KMS-11 (cell line): ENCODE results near the gene MROH7.

ENCODE experiments used
- H2AFZ ChIP-seq: fragments of 200-600 bp; sonication (generic); 2 replicates; pipeline ENCODE4 v1.6.1; 2016; ENCODE audit warnings: antibody characterized with exemption, mixed run types, low read depth
- H3K27ac ChIP-seq: fragments of 200-600 bp; sonication (generic); 2 replicates; pipeline ENCODE4 v1.6.1; 2016; ENCODE audit warnings: mild to moderate bottlenecking, mixed run types
- H3K27me3 ChIP-seq: fragments of 200-600 bp; sonication (generic); 2 replicates; pipeline ENCODE4 v1.6.1; 2017; ENCODE audit warnings: mild to moderate bottlenecking, low read depth, mixed run types, moderate library complexity; ENCODE audit not compliant: insufficient read depth
- H3K36me3 ChIP-seq: fragments of 200-600 bp; sonication (generic); 2 replicates; pipeline ENCODE4 v1.6.1; 2017; ENCODE audit warnings: mild to moderate bottlenecking, mixed run types; ENCODE audit not compliant: insufficient read depth
- H3K4me1 ChIP-seq: fragments of 200-600 bp; sonication (generic); 2 replicates; pipeline ENCODE4 v1.6.1; 2016; ENCODE audit warnings: mild to moderate bottlenecking, low read depth, mixed run types; ENCODE audit not compliant: poor library complexity, severe bottlenecking
- H3K4me2 ChIP-seq: fragments of 200-600 bp; sonication (generic); 2 replicates; pipeline ENCODE4 v1.7.0; 2016; ENCODE audit warnings: mild to moderate bottlenecking, mixed run types
- H3K4me3 ChIP-seq: fragments of 200-600 bp; sonication (generic); IDR thresholded peaks from 2 replicates; pipeline ENCODE4 v1.6.1; 2017; ENCODE audit warnings: low read depth, low read length, mixed read lengths; ENCODE audit not compliant: insufficient read depth
- H3K79me2 ChIP-seq: fragments of 200-600 bp; sonication (generic); 2 replicates; pipeline ENCODE4 v1.6.1; 2016; ENCODE audit warnings: low read depth, mixed run types; ENCODE audit not compliant: insufficient read depth
- H3K9ac ChIP-seq: fragments of 200-600 bp; sonication (generic); 2 replicates; pipeline ENCODE4 v1.6.1; 2016; ENCODE audit warnings: mild to moderate bottlenecking, mixed run types
- H4K20me1 ChIP-seq: fragments of 200-600 bp; sonication (generic); 2 replicates; pipeline ENCODE4 v1.6.1; 2016; ENCODE audit warnings: mild to moderate bottlenecking, mixed run types; ENCODE audit not compliant: insufficient read depth
- TF ChIP-seq, protein P1 (sequence below): fragments of 200-600 bp; sonication (generic); conservative IDR thresholded peaks from 2 replicates; pipeline ENCODE4 v1.6.1; 2017; ENCODE audit warnings: low read depth, mild to moderate bottlenecking, antibody characterized with exemption, low read length, moderate library complexity, mixed read lengths

MROH7 gene

DNA sequence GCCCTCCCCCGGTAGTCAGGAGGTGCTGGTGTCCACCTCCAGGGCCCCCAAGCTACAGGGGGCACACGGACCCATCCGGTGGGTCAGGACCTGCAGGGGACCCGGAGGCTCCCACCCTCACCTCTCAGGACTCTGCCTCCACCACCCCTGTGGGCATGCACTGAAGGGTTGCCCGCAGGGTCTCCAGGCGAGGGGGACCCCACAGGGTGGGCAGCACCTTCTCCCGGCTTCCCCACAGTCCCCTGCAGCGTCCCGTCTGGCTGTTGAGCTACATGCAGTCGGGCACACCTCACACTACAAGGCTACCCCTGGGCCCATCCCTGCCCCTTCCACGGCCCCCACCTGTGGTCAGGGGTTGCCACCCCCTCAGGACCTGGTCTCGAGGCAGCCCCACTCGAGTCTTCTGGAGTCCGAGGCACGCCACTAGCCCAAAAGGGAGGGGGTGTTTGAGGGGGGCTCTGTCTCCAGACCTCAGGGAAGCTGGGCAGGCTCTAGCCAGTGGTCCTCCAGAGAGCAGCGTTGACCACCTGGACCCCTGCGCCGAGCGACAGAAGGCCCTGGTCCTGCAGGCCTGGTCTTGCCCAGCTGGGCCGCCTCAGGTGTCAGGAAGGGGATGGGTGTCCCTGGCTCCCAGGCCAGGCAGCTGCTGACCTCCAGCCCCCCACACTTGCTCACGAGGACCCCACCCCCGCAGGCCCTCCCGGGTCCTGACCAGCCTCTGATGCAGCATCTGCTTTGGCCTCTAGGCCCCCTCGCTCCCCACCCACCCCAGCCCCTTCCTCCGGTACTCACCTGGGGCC lies 113.1 kb downstream of the MROH7 start:
- no peak overlapping the region for H3K4me2 ChIP-seq
- no peak overlapping the region for H3K9ac ChIP-seq
- no peak overlapping the region for H3K27ac ChIP-seq
- no peaks in the 10 kb centered on the region for H3K4me1 ChIP-seq
- H3K27me3 ChIP-seq = no peaks in the 10 kb centered on the region
- H2AFZ ChIP-seq = no peak overlapping the region
- H3K36me3 ChIP-seq = no peaks in the 10 kb centered on the region
- TF ChIP-seq, protein P1, sequence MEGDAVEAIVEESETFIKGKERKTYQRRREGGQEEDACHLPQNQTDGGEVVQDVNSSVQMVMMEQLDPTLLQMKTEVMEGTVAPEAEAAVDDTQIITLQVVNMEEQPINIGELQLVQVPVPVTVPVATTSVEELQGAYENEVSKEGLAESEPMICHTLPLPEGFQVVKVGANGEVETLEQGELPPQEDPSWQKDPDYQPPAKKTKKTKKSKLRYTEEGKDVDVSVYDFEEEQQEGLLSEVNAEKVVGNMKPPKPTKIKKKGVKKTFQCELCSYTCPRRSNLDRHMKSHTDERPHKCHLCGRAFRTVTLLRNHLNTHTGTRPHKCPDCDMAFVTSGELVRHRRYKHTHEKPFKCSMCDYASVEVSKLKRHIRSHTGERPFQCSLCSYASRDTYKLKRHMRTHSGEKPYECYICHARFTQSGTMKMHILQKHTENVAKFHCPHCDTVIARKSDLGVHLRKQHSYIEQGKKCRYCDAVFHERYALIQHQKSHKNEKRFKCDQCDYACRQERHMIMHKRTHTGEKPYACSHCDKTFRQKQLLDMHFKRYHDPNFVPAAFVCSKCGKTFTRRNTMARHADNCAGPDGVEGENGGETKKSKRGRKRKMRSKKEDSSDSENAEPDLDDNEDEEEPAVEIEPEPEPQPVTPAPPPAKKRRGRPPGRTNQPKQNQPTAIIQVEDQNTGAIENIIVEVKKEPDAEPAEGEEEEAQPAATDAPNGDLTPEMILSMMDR = no peak
- H3K4me3 ChIP-seq = no peak overlapping the region
- no peaks in the 10 kb centered on the region for H4K20me1 ChIP-seq
- H3K79me2 ChIP-seq = no peaks in the 10 kb centered on the region

- TF ChIP-seq, protein P1 = no peak
- Histone ChIP-seq H3K36me3 (no peaks in the 10 kb centered on the region), H3K4me2 (no peak overlapping the region), H3K9ac (no peak overlapping the region), H3K4me3 (no peak overlapping the region), H3K27me3 (no peaks in the 10 kb centered on the region), H3K4me1 (no peaks in the 10 kb centered on the region), H2AFZ (no peak overlapping the region), H3K79me2 (no peaks in the 10 kb centered on the region), H4K20me1 (no peaks in the 10 kb centered on the region), H3K27ac (no peak overlapping the region)
These were observed 116.2 kb downstream of the MROH7 start for GRCh38 chr1:54757833-54758232.

- TF ChIP-seq, protein P1 = no peak
- Histone ChIP-seq H3K4me3 (no peak overlapping the region), H3K9ac (no peak overlapping the region), H3K79me2 (no peaks in the 10 kb centered on the region), H3K36me3 (no peaks in the 10 kb centered on the region), H3K27ac (no peak overlapping the region), H3K4me2 (no peak overlapping the region), H3K4me1 (no peaks in the 10 kb centered on the region), H3K27me3 (no peaks in the 10 kb centered on the region), H4K20me1 (no peaks in the 10 kb centered on the region), H2AFZ (no peak overlapping the region)
These were observed 117.2 kb downstream of the MROH7 start for GRCh38 chr1:54758678-54759348.
